Progenitor cell of endocrine pancreas (in vitro differentiated cells): ENCODE results near the gene FLNA. TPM values are rescaled to one million over a fixed set of nuclear protein-coding genes. Genes with fewer than 3 reads are reported as not detected.

ENCODE experiments used
- DNase-seq: peaks from one replicate; pipeline ENCODE4 v3.0.0; 2021; ENCODE audit warnings: low spot score; ENCODE audit not compliant: unreplicated experiment
- H3K27ac Mint-ChIP-seq: 2 replicates; pipeline ENCODE4 v1.8.0; 2021; ENCODE audit warnings: mild to moderate bottlenecking, moderate library complexity, mixed read lengths
- H3K27me3 Mint-ChIP-seq: 2 replicates; pipeline ENCODE4 v1.8.0; 2021; ENCODE audit warnings: mixed read lengths
- H3K36me3 Mint-ChIP-seq: 2 replicates; pipeline ENCODE4 v1.8.0; 2022; ENCODE audit warnings: mixed read lengths; ENCODE audit not compliant: insufficient read depth
- H3K4me1 Mint-ChIP-seq: 2 replicates; pipeline ENCODE4 v1.8.0; 2021; ENCODE audit warnings: low read depth, mixed read lengths
- H3K4me3 Mint-ChIP-seq: 2 replicates; pipeline ENCODE4 v1.8.0; 2021; ENCODE audit warnings: low read depth, mild to moderate bottlenecking, moderate library complexity, mixed read lengths
- H3K9me3 Mint-ChIP-seq: 2 replicates; pipeline ENCODE4 v1.8.0; 2021; ENCODE audit warnings: low read depth, mixed read lengths
- CTCF ChIP-seq: fragments of 200-600 bp; sonication (generic); IDR thresholded peaks from one replicate; pipeline ENCODE4 v1.5.0; 2021; ENCODE audit warnings: antibody characterized with exemption, mild to moderate bottlenecking; ENCODE audit not compliant: unreplicated experiment
- total RNA-seq: library from RNA; stranded (reverse); gene quantifications from 2 replicates; pipeline ENCODE4 v1.2.1, GENCODE V29; 2021

Gene FLNA
- total RNA-seq, 1 donor from 2014 or later = 777 TPM

GRCh38 chrX:154313147-154313546, 61.3 kb downstream of the FLNA start:
- no peak for TF ChIP-seq CTCF
- DNase-seq = no peak
- H3K9me3 Mint-ChIP-seq = peaks cover 13% of the 10 kb centered on the region
- H3K36me3 Mint-ChIP-seq = no peaks in the 10 kb centered on the region
- H3K27ac Mint-ChIP-seq = no peak overlapping the region
- H3K4me3 Mint-ChIP-seq = no peak overlapping the region
- peaks cover 2% of the 10 kb centered on the region for H3K27me3 Mint-ChIP-seq
- no peaks in the 10 kb centered on the region for H3K4me1 Mint-ChIP-seq

DNA sequence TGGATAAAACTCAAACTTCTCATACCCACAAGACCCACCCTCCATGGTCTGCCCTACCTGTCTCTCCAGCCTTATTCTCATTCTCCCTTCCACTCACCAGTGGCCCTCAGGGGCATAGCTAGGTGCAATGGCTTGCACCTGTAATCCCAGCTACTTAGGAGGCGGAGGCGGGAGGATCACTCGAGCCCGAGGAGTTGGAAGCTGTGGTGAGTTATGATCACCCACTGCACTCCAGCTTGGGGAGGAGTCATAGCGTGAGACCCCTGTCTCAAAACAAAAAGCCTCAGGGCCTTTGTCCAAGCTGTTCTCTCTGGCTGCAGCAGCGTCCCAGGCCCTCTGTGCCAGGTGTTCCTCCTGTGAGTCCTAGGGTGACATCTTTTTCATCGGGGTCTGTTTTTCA, 62.3 kb downstream of the FLNA start:
- Mint-ChIP-seq H3K27me3 (no peaks in the 10 kb centered on the region), H3K27ac (no peak overlapping the region), H3K4me3 (no peak overlapping the region), H3K9me3 (peaks cover 8% of the 10 kb centered on the region), H3K4me1 (no peaks in the 10 kb centered on the region), H3K36me3 (no peaks in the 10 kb centered on the region)
- no peak for DNase-seq
- no peak for TF ChIP-seq CTCF

DNA sequence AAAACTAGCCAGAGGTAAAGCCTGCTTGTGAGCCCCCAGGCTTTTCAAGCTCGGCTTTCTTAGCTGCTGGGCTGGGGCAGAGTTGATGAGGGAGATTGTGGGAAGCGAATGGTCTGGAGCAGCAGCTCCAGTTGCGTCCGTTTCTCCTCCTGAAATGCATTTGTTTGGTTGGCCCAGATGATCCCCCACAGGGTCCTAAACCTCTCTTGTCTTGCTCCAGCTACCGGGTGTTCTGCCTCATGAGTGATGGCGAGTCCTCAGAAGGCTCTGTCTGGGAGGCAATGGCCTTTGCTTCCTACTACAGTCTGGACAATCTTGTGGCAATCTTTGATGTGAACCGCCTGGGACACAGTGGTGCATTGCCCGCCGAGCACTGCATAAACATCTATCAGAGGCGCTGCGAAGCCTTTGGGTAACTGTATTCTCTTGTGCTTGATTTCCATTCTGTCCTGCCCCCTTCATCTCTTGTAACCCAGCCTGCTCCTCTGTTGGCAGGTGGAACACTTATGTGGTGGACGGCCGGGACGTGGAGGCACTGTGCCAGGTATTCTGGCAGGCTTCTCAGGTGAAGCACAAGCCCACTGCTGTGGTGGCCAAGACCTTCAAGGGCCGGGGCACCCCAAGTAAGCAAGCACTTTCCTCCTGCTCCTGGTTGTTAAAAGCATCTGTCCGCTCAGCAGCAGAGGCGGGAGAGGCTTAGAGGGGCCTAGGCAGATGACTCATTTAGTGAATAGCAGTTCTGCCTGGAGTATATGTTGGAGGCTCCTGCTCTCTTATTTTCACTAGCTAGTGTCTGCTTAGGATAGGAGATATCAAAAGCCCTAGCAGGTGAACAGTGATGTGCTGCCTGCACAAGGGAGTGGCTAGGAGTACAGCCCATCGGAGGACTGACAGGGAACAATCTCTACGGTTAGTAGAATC, 63.6 kb downstream of the FLNA start:
- no peak for DNase-seq
- H3K4me3 Mint-ChIP-seq = no peak overlapping the region
- no peak overlapping the region for H3K27ac Mint-ChIP-seq

GRCh38 chrX:154309041-154309775, 65.2 kb downstream of the FLNA start:
- TF ChIP-seq CTCF = no peak
- Mint-ChIP-seq H3K27ac (no peak overlapping the region), H3K36me3 (no peaks in the 10 kb centered on the region), H3K27me3 (no peaks in the 10 kb centered on the region), H3K4me1 (no peaks in the 10 kb centered on the region), H3K4me3 (no peak overlapping the region), H3K9me3 (peaks cover 11% of the 10 kb centered on the region)
- no peak for DNase-seq

More for the DNA sequence above, 63.6 kb downstream of the FLNA start:
- H3K36me3 Mint-ChIP-seq = no peaks in the 10 kb centered on the region
- H3K27me3 Mint-ChIP-seq = no peaks in the 10 kb centered on the region
- TF ChIP-seq CTCF = no peak
- no peaks in the 10 kb centered on the region for H3K4me1 Mint-ChIP-seq
- peaks cover 11% of the 10 kb centered on the region for H3K9me3 Mint-ChIP-seq

DNA sequence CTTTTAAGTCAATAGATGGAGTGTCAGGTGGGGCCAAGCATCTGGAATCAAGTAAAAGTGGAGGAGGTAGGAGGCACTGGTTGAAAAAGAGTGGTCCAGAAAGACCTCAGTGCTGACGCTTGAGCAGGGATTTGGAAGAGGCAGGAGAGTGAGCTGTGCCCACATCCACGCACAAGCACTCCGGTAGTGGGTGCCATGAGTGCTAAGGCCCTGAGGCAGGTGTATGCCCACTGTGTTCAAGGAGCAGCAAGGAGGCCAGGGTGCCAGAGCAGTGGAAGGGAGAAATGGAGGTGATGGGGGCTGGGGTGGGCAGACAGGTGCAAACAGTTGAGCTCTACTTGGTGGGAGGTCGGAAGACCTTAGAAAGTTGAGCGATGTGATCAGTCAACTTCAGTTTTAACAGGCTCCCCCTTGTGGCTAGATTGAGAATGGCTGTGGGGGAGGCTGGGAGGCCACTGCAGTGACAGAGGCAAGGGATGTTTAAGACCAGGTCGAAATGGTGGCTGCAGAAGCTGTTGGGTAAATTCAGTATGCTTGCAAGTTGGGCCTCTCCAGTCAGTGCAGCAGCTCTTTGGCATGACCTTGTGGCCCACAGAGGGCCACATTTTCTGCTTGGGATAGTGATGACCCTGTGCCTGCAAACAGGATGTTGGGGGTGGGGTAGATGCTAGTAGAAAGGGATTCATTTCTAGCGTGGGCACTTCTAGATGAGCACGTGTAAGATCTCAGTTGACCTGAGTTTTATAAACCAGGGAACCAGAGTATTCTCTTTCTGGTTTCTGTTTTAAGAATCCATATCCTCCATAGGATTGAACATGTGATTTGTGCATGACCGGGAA, 66.1 kb downstream of the FLNA start:
- H3K27ac Mint-ChIP-seq = no peak overlapping the region
- no peaks in the 10 kb centered on the region for H3K4me1 Mint-ChIP-seq
- no peak overlapping the region for H3K4me3 Mint-ChIP-seq
- no peaks in the 10 kb centered on the region for H3K36me3 Mint-ChIP-seq
- H3K27me3 Mint-ChIP-seq = no peaks in the 10 kb centered on the region
- TF ChIP-seq CTCF = peak; percentile 61
- peak; percentile 38 for DNase-seq
- H3K9me3 Mint-ChIP-seq = peaks cover 16% of the 10 kb centered on the region
